Cardiac muscle cell (in vitro differentiated cells and primary cell): ENCODE data around the gene NKAIN1. TPM values are rescaled to one million over a fixed set of nuclear protein-coding genes. Genes with fewer than 3 reads are reported as not detected.
"Not testable (repeated sequence)": the region's sequence is repeated elsewhere in the genome, so short reads cannot be mapped to it uniquely, and the experiment has no call there.

Experiments used
- DNase-seq, 2 donors: peaks; one replicate each; pipeline versions ENCODE4 v3.0.0 to v3.0.0-alpha.2; 2010 to 2017; ENCODE audit warnings: low read depth in 1 of 2, low spot score in 1 of 2
- H3K27ac ChIP-seq: fragments of 200-600 bp; sonication (generic); 2 replicates; pipeline ENCODE4 v1.5.1; 2016
- H3K27me3 ChIP-seq: fragments of 200-600 bp; sonication (generic); 2 replicates; pipeline ENCODE4 v1.6.0; 2016; ENCODE audit warnings: control low read depth
- H3K36me3 ChIP-seq: fragments of 200-600 bp; sonication (generic); 2 replicates; pipeline ENCODE4 v1.5.1; 2016; ENCODE audit warnings: control low read depth
- H3K4me1 ChIP-seq: fragments of 200-600 bp; sonication (generic); 2 replicates; pipeline ENCODE4 v1.8.1; 2017; ENCODE audit warnings: low read depth, mild to moderate bottlenecking, mixed run types
- H3K4me3 ChIP-seq: fragments of 200-600 bp; sonication (generic); 2 replicates; pipeline ENCODE4 v1.5.1; 2016; ENCODE audit warnings: mild to moderate bottlenecking
- H3K9me3 ChIP-seq: fragments of 200-600 bp; sonication (generic); 2 replicates; pipeline ENCODE4 v1.5.1; 2017; ENCODE audit warnings: low read depth, mild to moderate bottlenecking, control low read depth
- CTCF ChIP-seq: IDR thresholded peaks from 2 replicates; pipeline ENCODE4 v1.5.1; 2012; ENCODE audit warnings: low read depth, mild to moderate bottlenecking, low read length
- polyA plus RNA-seq: library from polyadenylated mRNA; unstranded; fragments of >200 nt; fragmentation: Nextera tagmentation; extraction: Ambion mirVana; gene quantifications from 2 replicates; pipeline ENCODE4 v1.2.1, GENCODE V29; 2016
- total RNA-seq: library from RNA; depleted of rRNA; stranded (reverse); fragments of >200 nt; gene quantifications from 2 replicates; pipeline ENCODE4 v1.2.3, GENCODE V29; 2016

The NKAIN1 gene
- 1.7 and 1.9 TPM in 2 replicates for total RNA-seq
- polyA plus RNA-seq: 2.4 and 2.8 TPM in 2 replicates

GRCh38 chr1:31239653-31240241 lies at the start of gene NKAIN1:
Gene NKAIN1 (minus strand): TSS chr1:31239887. CDS start chr1:31239547, 340 bp downstream.
- peak; percentile 49 to 78 for DNase-seq
- H3K36me3 ChIP-seq: no peaks in the 10 kb centered on the region
- no peaks in the 10 kb centered on the region for H3K4me1 ChIP-seq
- no peaks in the 10 kb centered on the region for H3K9me3 ChIP-seq
- TF ChIP-seq CTCF: no peak
- H3K27ac ChIP-seq: no peak within 1 kb of the TSS
- H3K4me3 ChIP-seq: peak within 1 kb of the TSS; percentile 45
- peaks cover 67% of the 10 kb centered on the region for H3K27me3 ChIP-seq

- DNase-seq: no peak
- Histone ChIP-seq H3K27me3 (no peaks in the 10 kb centered on the region), H3K4me3 (no peak overlapping the region), H3K36me3 (peaks cover 42% of the 10 kb centered on the region), H3K9me3 (no peaks in the 10 kb centered on the region), H3K27ac (no peak overlapping the region), H3K4me1 (no peaks in the 10 kb centered on the region)
- TF ChIP-seq CTCF: no peak
These were observed 49.3 kb upstream of the NKAIN1 start for GRCh38 chr1:31289021-31289420.

- peaks cover 38% of the 10 kb centered on the region for H3K36me3 ChIP-seq
These were observed 48.1 kb upstream of the NKAIN1 start for GRCh38 chr1:31287791-31288190.

GRCh38 chr1:31282426-31282825 lies 42.7 kb upstream of the NKAIN1 start:
- DNase-seq, H3K27ac ChIP-seq, H3K9me3 ChIP-seq, H3K4me3 ChIP-seq, H3K27me3 ChIP-seq, H3K4me1 ChIP-seq: not testable (repeated sequence)
- H3K36me3 ChIP-seq: peaks cover 42% of the 10 kb centered on the region

More at GRCh38 chr1:31287791-31288190, 48.1 kb upstream of the NKAIN1 start:
- not testable (repeated sequence) for H3K27ac ChIP-seq, H3K4me1 ChIP-seq, DNase-seq, H3K9me3 ChIP-seq, H3K4me3 ChIP-seq, H3K27me3 ChIP-seq

- DNase-seq: no peak
- no peak overlapping the region for H3K4me3 ChIP-seq
- H3K4me1 ChIP-seq: peaks cover 5% of the 10 kb centered on the region
- no peak overlapping the region for H3K27ac ChIP-seq
- H3K9me3 ChIP-seq: no peaks in the 10 kb centered on the region
- no peaks in the 10 kb centered on the region for H3K27me3 ChIP-seq
- H3K36me3 ChIP-seq: peaks cover 34% of the 10 kb centered on the region
- TF ChIP-seq CTCF: no peak
These were observed 33.9 kb upstream of the NKAIN1 start for GRCh38 chr1:31273619-31274018.

- H3K27ac ChIP-seq: no peak overlapping the region
- no peaks in the 10 kb centered on the region for H3K27me3 ChIP-seq
- DNase-seq: no peak
- H3K36me3 ChIP-seq: peaks cover 29% of the 10 kb centered on the region
- TF ChIP-seq CTCF: no peak
- no peaks in the 10 kb centered on the region for H3K9me3 ChIP-seq
- H3K4me3 ChIP-seq: no peak overlapping the region
- peaks cover 5% of the 10 kb centered on the region for H3K4me1 ChIP-seq
These were observed 32.7 kb upstream of the NKAIN1 start for GRCh38 chr1:31272369-31272768.
